T-helper 1 cell treated with Interleukin-12 subunit alpha and Interleukin-12 subunit beta and Interleukin-4 antibody, amounts not matched to agents 30 ng/mL and 1 ng/mL, for 36 hours (primary cell): Measurements from ENCODE around the gene MORN1. TPM values are rescaled to one million over a fixed set of nuclear protein-coding genes. Genes with fewer than 3 reads are reported as not detected.

Experiments used
- intact Hi-C: fragments of 100-400 bp; cut with micrococcal nuclease; formaldehyde crosslinking; loops from one replicate; pipeline ENCODE4 v1.15.1; 2024
- total RNA-seq: library from RNA; stranded (reverse); gene quantifications from 2 replicates; pipeline ENCODE4 v1.2.3, GENCODE V29; 2022

MORN1 gene
- total RNA-seq, 1 donor from 2014 or later = 7.8 TPM

- intact Hi-C loops = no loop called here
Measured at GRCh38 chr1:2405588-2406295, 14.4 kb upstream of the MORN1 start.

DNA sequence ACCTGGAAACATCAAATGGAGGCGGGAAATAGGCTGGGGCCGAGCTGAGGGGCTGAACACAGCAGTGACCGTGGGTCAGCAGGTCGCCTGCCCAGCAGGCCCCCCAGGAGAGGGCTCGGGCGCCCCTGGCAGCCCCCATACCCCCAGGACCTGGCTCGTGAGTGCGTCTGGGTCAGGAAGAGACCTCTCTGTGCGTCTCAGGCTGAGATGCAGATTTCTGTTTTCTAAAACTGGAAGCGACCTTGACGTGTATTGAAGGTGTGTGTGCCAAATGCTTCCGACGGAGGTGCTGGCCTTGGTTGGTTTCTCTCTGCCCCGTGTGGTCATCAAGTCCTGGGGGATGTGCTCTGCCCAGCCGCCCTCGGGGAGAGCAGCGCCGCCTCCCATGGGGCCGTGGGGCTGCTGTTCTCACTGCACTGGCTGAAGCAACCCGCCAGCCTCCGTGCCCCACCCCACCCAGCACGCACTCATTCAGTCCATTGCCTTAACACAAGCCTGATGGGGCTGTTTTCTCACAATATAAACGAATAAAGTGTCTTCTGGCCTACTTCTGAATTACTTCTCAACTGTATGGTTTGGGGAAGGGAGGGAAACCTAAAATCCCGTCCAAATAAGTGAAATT, 13.6 kb upstream of the MORN1 start:
- intact Hi-C loops = no loop called here

DNA sequence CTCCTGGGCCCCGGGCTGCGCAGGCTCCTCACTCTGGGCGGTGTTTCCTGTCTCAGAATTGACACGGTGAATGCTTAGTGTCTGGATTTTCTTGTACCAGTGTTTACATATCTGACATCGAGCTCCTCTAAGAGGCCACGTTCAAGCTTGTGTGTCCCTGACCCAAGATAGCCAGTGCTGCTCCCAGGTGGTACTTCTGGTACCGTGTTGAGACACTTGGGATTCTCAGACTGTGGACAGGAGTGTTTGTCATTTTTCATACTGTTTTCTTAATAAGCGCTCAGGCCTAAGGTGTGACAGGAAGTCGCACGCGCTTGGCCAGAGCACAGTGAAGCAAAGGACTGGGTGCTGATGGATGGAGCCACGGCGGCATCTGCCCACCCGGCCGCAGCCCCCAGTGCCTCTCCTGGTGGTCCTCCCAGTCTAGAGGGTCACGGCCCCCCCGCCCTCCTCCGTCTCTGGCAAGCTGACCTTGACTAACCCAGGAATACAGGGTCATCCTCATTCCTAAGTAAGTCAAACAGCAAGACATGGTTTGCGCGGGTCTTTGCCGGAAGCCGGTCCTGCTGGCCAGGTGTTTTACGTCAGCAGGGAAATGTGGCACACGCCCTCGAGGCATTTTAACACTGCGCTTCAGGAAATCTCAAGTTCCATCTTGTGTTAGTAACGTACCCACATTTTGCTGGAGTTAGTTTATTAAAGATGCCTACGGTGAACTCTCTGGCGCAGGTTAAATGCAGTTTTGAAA, 13.0 kb upstream of the MORN1 start:
- intact Hi-C loops = no loop called here

DNA sequence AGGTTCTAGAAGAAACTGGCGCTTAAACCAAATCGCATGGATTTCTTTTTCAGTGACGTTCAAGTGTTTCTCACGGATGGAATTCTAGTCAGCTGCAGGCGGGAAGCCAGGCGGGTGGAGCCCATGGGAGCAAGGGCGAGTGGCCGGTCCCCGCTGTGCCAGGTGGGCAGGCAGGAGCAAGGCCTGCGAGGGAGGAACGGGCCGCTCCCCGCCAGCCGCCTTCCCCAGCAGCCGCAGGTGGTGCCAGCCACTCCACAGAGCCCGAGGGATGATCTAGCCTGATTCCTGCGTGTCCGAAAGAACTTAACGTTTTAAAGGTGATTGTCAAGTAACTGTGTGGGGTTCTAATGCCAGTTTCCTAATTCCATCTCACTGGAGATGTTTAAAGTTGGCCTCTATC, 11.9 kb upstream of the MORN1 start:
- intact Hi-C loops = no loop called here

DNA sequence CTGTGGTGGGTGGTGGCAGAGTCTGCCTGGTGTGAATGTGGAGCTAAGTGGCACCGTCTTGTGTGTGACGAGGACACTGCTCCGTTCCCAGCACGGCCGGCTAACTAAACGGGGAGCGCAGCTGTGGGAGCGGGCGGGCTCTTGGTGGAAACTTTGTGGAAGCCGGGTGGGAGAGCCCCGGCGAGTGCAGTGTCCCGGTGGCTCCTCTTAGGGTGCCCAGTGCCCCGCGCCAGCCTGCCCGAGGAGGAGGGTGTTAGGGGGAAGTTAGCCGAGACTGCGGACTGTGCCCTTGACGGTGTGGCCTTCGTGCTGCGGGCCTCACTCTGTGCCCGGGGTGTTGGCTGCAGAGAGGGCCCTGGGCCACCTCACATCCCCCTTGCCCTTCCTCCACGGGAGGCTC, 11.1 kb upstream of the MORN1 start:
- intact Hi-C loops = no loop called here

DNA sequence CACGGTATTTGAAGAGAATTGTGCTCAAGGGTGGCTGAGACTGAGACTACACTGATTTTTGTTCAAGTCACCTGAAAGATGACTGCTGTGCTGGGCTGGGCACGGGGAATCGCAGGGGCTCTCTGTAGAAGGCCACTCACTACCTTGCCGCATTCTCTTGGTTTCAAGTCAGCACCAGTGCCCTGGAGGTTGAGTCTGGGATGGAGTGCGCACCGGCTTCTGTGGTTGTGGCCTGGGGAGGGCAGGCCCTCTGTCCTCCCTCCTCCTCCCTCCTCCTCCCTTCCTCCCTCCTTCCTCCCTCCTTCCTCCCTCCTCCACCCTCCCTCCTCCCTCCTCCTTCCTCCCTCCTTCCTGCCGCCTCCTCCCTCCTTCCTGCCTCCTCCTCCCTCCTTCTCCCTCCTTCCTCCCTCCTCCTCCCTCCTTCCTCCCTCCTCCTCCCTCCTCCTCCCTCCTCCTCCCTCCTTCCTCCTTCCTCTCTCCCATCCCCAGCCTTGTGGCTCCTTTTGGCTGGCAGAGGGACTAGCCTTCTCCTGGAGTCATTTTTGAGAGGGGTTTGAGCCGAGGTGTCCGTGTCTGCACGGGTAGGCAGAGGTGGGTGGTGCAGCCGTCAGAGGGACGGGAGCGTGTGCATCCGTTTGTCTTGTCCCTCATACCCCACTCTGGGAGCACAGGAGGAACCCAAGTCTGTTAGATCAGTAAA, 9.7 kb upstream of the MORN1 start:
- intact Hi-C loops = no loop called here

DNA sequence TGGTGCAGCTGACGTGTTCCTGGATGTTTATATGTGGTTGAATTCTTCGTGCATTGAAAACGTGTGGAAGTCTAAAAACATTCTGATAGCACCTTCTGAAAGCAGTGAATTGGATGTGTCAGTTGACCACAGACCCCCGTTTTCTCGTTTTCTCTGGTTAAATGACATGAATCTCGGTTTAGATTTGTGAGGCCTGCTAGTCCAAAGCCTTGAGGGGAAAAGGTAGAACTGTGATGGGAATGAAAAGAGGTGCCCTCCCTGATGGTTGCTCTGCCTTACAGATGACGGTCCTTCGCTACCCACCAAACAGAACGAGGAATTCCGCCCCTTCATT, 9.2 kb upstream of the MORN1 start:
- intact Hi-C loops = no loop called here

GRCh38 chr1:2399890-2400575, 8.7 kb upstream of the MORN1 start:
- intact Hi-C loops = loop anchor here (10.0 kb wide), 1 partner anchor 1455 kb away; the partner anchor contains the start of genes CEP104 and DFFB

DNA sequence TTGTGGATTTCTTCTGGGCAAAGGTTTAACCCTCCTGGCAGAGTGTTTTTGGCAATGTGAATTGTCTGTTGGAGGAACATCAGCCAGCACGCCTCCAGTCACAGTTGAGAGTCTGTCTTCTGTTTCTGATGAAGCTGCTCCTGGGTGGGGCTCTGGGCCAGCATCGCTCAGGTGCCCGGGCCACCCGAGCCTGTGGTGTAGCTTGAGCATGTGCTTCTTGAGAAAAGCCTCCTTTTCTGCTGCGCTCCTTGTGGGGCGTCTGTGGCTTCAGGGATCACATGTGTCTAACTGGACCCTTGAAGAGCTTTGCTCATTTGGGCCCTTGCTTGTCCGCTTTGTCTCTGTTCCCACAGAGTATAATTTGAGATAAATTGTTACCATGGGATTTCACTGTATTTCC, 7.5 kb upstream of the MORN1 start:
- intact Hi-C loops = loop anchor here (10.0 kb wide), 1 partner anchor 1456 kb away; the partner anchor contains the start of genes CEP104 and DFFB

GRCh38 chr1:2397007-2397679, 5.8 kb upstream of the MORN1 start:
- intact Hi-C loops = loop anchor here (10.0 kb wide), 1 partner anchor 1458 kb away; the partner anchor contains the start of genes CEP104 and DFFB

- intact Hi-C loops = loop anchor here (10.0 kb wide), 1 partner anchor 1458 kb away; the partner anchor contains the start of genes CEP104 and DFFB
Measured at GRCh38 chr1:2396476-2396875, 5.1 kb upstream of the MORN1 start.

GRCh38 chr1:2396059-2396458, 4.7 kb upstream of the MORN1 start:
- intact Hi-C loops = loop anchor here (10.0 kb wide), 1 partner anchor 1459 kb away; the partner anchor contains the start of genes CEP104 and DFFB

DNA sequence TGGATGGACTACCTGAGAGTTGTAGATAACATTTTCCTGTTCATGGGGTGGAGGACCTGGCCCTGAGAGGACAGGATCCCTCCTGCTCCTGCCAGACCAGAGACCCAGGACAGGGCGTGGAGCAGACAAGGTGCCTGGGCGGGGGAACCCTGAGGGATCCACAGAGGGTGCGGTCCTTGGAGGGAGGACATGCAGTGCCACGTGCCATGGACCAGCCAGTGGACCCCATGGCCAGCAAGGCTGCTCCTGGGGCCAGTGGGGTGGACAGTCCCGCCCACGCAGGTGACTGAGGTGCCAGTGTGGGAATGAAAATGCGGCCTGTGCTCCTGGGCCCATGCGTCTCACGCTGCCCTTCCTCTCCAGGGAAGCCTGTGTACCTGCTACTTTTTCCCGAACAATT, 3.9 kb upstream of the MORN1 start:
- intact Hi-C loops = loop anchor here (10.0 kb wide), 1 partner anchor 1460 kb away; the partner anchor contains the start of genes CEP104 and DFFB

DNA sequence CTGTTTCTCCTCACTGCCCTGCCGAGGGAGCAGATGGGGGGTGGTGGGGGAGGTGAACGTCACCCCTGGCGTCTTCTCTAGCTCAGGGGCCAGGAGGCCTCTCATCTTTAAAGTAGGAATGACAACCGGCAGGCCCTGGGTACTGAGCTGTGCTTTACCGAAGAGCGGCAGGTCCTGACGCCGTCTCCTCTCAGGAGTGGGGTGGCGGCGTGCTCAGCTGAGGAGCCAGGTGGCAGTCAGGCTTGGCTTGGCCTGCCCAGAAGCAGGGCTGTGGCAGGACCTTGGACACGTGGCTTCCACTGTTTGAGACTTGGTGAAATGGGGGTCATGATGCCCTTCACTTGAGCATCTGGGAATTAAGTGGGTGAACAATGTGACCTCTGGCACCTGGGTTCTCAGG, 3.4 kb upstream of the MORN1 start:
- intact Hi-C loops = loop anchor here (5.0 to 10.0 kb wide), 2 partner anchors 1460 to 1508 kb away; partner anchors contain the start of genes C1orf174, CEP104 and DFFB

DNA sequence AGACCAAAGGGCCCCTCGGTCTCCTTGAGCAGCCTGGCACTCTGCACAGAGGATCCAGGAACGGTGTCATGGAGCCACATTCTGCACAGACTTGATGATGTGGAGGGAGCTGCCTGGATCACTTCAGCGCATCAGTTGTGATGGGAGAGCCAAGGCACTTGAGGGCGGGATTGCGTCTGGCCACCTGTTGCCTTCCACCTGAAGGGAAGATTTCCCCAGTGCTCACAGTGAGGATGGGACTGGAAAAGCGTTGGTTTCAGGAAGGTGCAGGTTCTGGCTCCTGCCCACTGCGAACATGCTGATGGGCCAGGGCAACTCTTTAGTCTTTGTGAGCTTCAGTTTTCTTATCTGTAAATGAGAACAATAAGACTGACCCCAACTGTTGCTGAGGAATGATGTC, 2.9 kb upstream of the MORN1 start:
- intact Hi-C loops = loop anchor here (5.0 to 10.0 kb wide), 2 partner anchors 1461 to 1508 kb away; partner anchors contain the start of genes C1orf174, CEP104 and DFFB

GRCh38 chr1:2393471-2393877, 2.1 kb upstream of the MORN1 start:
- intact Hi-C loops = loop anchor here (5.0 to 10.0 kb wide), 2 partner anchors 1461 to 1509 kb away; partner anchors contain the start of genes C1orf174, CEP104 and DFFB

- intact Hi-C loops = loop anchor here (5.0 to 10.0 kb wide), 2 partner anchors 1462 to 1510 kb away; partner anchors contain the start of genes C1orf174, CEP104 and DFFB
Measured at GRCh38 chr1:2392686-2393085, 1.3 kb upstream of the MORN1 start.

DNA sequence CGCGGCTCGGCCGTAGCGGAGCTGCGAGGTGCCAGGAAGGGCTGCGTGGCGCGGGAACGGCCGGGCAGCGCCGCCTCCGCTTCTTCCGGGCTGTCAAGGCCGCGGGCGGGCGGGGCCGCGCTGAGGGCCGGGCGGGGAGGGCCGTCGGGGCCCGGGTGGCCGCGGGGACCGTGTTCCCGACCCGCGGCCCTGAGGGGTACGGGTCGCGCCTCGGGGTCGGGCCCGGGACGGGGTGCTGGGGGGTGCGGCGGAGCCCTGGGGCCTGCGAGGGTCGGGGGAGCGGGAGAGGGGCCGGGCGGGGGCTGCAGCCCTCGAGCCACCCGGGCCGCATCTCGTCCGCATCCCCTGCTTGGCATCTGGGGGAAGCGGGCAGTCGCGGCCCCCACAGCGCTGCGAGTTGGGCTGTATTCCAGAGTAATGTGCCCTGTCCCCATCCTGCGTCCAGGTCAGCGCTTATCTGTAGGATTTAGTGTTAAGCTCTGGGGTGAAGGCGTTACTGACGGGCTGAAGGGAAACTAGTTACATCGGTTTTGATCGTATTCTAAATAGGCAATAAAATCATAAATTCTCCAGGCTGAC, 666 bp upstream of the MORN1 start:
- intact Hi-C loops = loop anchor here (1.0 to 10.0 kb wide), 12 partner anchors 20 to 1510 kb away; partner anchors contain the start of genes C1orf174, CEP104, DFFB and PANK4

GRCh38 chr1:2389644-2390043, 1.7 kb downstream of the MORN1 start:
- intact Hi-C loops = loop anchor here (2.0 to 10.0 kb wide), 3 partner anchors 99 to 1513 kb away; partner anchors contain the start of genes C1orf174, CEP104 and DFFB
